ENCODE measurements around the gene CPNE7.

GRCh38 chr16:89531821-89532526, 43.6 kb upstream of the CPNE7 start:
- TF ChIP-seq SUZ12 (IDR thresholded peaks at IDR 0.05; ENCODE audit: extremely low read depth, insufficient read depth, insufficient read length) = no peak
- no peak for TF ChIP-seq YY1 (IDR thresholded peaks at IDR 0.05; ENCODE audit: insufficient read depth, insufficient read length)
